Gastrocnemius medialis (tissue), 4 donors: ENCODE results near the gene NCAN. TPM values are rescaled to one million over a fixed set of nuclear protein-coding genes. Genes with fewer than 3 reads are reported as not detected.

Source experiments
- ATAC-seq, 2 donors: fragments of 150-250 bp; one replicate each; pipeline ENCODE4 v1.9.1; 2016
- DNase-seq, 2 donors: peaks; one replicate each; pipeline ENCODE4 v3.0.0-alpha.2; 2019
- H3K27ac ChIP-seq, 4 donors: fragments of 200-600 bp; sonication (generic); 1 replicate in 1 of 4; 2 replicates in 3 of 4; pipeline ENCODE4 v1.5.1; 2016 to 2018; ENCODE audit warnings: mild to moderate bottlenecking in 2 of 4, moderate library complexity in 1 of 4
- H3K27me3 ChIP-seq, 3 donors: fragments of 200-600 bp; sonication (generic) in 2 of 3; 1 replicate in 1 of 3; 2 replicates in 2 of 3; pipeline versions ENCODE4 v1.5.1 to v1.6.0; 2016 to 2019; ENCODE audit warnings: mild to moderate bottlenecking in 1 of 3, moderate library complexity in 1 of 3
- H3K36me3 ChIP-seq, 2 donors: fragments of 200-600 bp; sonication (generic) in 1 of 2; one replicate each; pipeline ENCODE4 v1.5.1; 2017 to 2018
- H3K4me1 ChIP-seq, 2 donors: fragments of 200-600 bp; sonication (generic) in 1 of 2; one replicate each; pipeline ENCODE4 v1.5.1; 2016 to 2017; ENCODE audit warnings: mild to moderate bottlenecking in 2 of 2
- H3K4me3 ChIP-seq, 4 donors: fragments of 200-600 bp; sonication (generic) in 3 of 4; 1 replicate in 1 of 4; 2 replicates in 3 of 4; pipeline ENCODE4 v1.5.1; 2016 to 2019; ENCODE audit warnings: mild to moderate bottlenecking in 2 of 4
- H3K9me3 ChIP-seq, 3 donors: fragments of 200-600 bp; sonication (generic) in 2 of 3; 1 replicate in 1 of 3; 2 replicates in 2 of 3; pipeline ENCODE4 v1.5.1; 2016 to 2019
- CTCF ChIP-seq, 5 experiments: fragments of 450-650 bp in 3 of 5; fragments of 200-600 bp in 2 of 5; sonication (generic) in 2 of 5; IDR thresholded peaks in 4 of 5; conservative IDR thresholded peaks in 1 of 5; 1 replicate in 4 of 5; 2 replicates in 1 of 5; pipeline ENCODE4 v1.5.1; 2016 to 2019; ENCODE audit warnings: antibody characterized with exemption in 5 of 5, mild to moderate bottlenecking in 3 of 5, moderate library complexity in 3 of 5
- POLR2A ChIP-seq, 2 donors: fragments of 450-650 bp; IDR thresholded peaks; one replicate each; pipeline ENCODE4 v1.6.1; 2017; ENCODE audit warnings: antibody characterized with exemption in 2 of 2, mild to moderate bottlenecking in 2 of 2, moderate library complexity in 2 of 2
- in situ Hi-C, 4 donors: fragments of 200-750 bp; cut with MboI; loops; one replicate each; pipeline versions ENCODE4 v1.15.0 to v1.8.0; 2017; ENCODE audit warnings: low sequenced_read_pairs in 4 of 4
- intact Hi-C: fragments of 100-400 bp; cut with DNase I; formaldehyde crosslinking; loops from one replicate; pipeline ENCODE4 v1.15.1; 2023; ENCODE audit warnings: low total_unique reads
- total RNA-seq, 4 donors: library from RNA; depleted of rRNA; stranded (reverse); fragments of >200 nt; gene quantifications; one replicate each; pipeline versions ENCODE4 v1.1.0 to v1.2.3, GENCODE V29; 2016

NCAN gene
- total RNA-seq, 4 donors from 2014 or later = not detected

- peaks cover 6 to 9% of the 10 kb centered on the region in 2 donors for H3K4me1 ChIP-seq
- DNase-seq (no peak), ATAC-seq (no peak)
- H3K27ac ChIP-seq = no peak overlapping the region
- in situ Hi-C loops (no loop called here), intact Hi-C loops (no loop called here)
- H3K9me3 ChIP-seq = no peaks in the 10 kb centered on the region
- H3K27me3 ChIP-seq = peaks cover 3 to 9% (median 7%) of the 10 kb centered on the region in 3 donors
- H3K4me3 ChIP-seq = peak overlapping the region in 1 of 4 donors; percentile 82
- H3K36me3 ChIP-seq = peaks cover 0 to 15% of the 10 kb centered on the region in 2 donors
- no peak for TF ChIP-seq CTCF (IDR thresholded peaks at IDR 0.05 in 4 of 5, conservative IDR thresholded peaks at IDR 0.05 in 1 of 5)
- TF ChIP-seq POLR2A (IDR thresholded peaks at IDR 0.05) = no peak
These were observed 7.6 kb upstream of the NCAN start for GRCh38 chr19:19204181-19204580.

- DNase-seq (no peak), ATAC-seq (no peak)
- H3K27me3 ChIP-seq = peaks cover 3 to 18% (median 7%) of the 10 kb centered on the region in 3 donors
- H3K36me3 ChIP-seq = peaks cover 0 to 8% of the 10 kb centered on the region in 2 donors
- H3K4me3 ChIP-seq = no peak overlapping the region
- intact Hi-C loops (no loop called here), in situ Hi-C loops (no loop called here)
- H3K9me3 ChIP-seq = no peaks in the 10 kb centered on the region
- H3K4me1 ChIP-seq = peaks cover 6 to 9% of the 10 kb centered on the region in 2 donors
- no peak for TF ChIP-seq CTCF (IDR thresholded peaks at IDR 0.05 in 4 of 5, conservative IDR thresholded peaks at IDR 0.05 in 1 of 5)
- no peak overlapping the region for H3K27ac ChIP-seq
These were observed 6.0 kb upstream of the NCAN start for GRCh38 chr19:19205416-19206410.

GRCh38 chr19:19206938-19207337, 4.8 kb upstream of the NCAN start:
- intact Hi-C loops = no loop called here
- in situ Hi-C loops = no loop called here
- H3K27me3 ChIP-seq = peaks cover 13 to 30% (median 20%) of the 10 kb centered on the region in 3 donors

More at GRCh38 chr19:19206938-19207337, 4.8 kb upstream of the NCAN start:
- ATAC-seq (no peak), DNase-seq (no peak)
- Histone ChIP-seq H3K36me3 (no peaks in the 10 kb centered on the region), H3K4me1 (peaks cover 6 to 9% of the 10 kb centered on the region in 2 donors), H3K9me3 (no peaks in the 10 kb centered on the region), H3K4me3 (no peak overlapping the region), H3K27ac (no peak overlapping the region)
- no peak for TF ChIP-seq POLR2A (IDR thresholded peaks at IDR 0.05)
- no peak for TF ChIP-seq CTCF (IDR thresholded peaks at IDR 0.05 in 4 of 5, conservative IDR thresholded peaks at IDR 0.05 in 1 of 5)
